ENCODE measurements around the gene INSM2. TPM values are rescaled to one million over a fixed set of nuclear protein-coding genes. Genes with fewer than 3 reads are reported as not detected.

The INSM2 gene
- total and polyA plus RNA-seq, 2 of the 13 experiments (the other 11 are each of a cell fraction or from before 2014, with no cell fraction given) = not detected

DNA sequence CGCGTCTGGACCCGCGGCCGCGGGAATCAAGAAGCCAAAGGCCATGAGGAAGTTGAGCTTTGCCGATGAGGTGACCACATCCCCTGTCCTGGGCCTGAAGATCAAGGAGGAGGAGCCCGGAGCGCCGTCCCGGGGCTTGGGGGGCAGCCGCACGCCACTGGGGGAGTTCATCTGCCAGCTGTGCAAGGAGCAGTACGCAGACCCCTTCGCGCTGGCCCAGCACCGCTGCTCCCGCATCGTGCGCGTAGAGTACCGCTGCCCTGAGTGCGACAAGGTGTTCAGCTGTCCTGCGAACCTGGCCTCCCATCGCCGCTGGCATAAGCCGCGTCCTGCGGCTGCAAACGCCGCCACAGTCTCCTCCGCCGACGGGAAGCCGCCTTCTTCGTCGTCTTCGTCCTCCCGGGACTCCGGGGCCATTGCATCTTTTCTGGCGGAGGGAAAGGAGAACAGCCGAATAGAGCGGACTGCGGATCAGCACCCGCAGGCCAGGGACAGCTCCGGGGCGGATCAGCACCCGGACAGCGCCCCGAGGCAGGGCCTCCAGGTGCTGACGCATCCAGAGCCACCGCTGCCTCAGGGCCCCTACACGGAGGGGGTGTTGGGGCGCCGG, 1.0 kb downstream of the INSM2 start (continued):
- no peak for TF ChIP-seq IKZF1 (IDR thresholded peaks at IDR 0.05)
- TF ChIP-seq HHEX (CRISPR knock-in tag; IDR thresholded peaks at IDR 0.05) = peak; percentile 98
- TF ChIP-seq AHDC1 (CRISPR knock-in tag; IDR thresholded peaks at IDR 0.05; ENCODE audit: borderline replicate concordance) = peak; percentile 99
- TF ChIP-seq NFE2L1 (CRISPR knock-in tag; IDR thresholded peaks at IDR 0.05; ENCODE audit: borderline replicate concordance) = peak; percentile 100
- peak; percentile 82 for TF ChIP-seq STAG1 (CRISPR knock-in tag; IDR thresholded peaks at IDR 0.05)
- TF ChIP-seq ELF1 (CRISPR knock-in tag; IDR thresholded peaks at IDR 0.05) = peak; percentile 93
- peak; percentile 99 for TF ChIP-seq DR1 (CRISPR knock-in tag; IDR thresholded peaks at IDR 0.05)
- TF ChIP-seq NR2F1 (CRISPR knock-in tag; IDR thresholded peaks at IDR 0.05) = peak; percentile 68 to 99
- TF ChIP-seq, protein P1, sequence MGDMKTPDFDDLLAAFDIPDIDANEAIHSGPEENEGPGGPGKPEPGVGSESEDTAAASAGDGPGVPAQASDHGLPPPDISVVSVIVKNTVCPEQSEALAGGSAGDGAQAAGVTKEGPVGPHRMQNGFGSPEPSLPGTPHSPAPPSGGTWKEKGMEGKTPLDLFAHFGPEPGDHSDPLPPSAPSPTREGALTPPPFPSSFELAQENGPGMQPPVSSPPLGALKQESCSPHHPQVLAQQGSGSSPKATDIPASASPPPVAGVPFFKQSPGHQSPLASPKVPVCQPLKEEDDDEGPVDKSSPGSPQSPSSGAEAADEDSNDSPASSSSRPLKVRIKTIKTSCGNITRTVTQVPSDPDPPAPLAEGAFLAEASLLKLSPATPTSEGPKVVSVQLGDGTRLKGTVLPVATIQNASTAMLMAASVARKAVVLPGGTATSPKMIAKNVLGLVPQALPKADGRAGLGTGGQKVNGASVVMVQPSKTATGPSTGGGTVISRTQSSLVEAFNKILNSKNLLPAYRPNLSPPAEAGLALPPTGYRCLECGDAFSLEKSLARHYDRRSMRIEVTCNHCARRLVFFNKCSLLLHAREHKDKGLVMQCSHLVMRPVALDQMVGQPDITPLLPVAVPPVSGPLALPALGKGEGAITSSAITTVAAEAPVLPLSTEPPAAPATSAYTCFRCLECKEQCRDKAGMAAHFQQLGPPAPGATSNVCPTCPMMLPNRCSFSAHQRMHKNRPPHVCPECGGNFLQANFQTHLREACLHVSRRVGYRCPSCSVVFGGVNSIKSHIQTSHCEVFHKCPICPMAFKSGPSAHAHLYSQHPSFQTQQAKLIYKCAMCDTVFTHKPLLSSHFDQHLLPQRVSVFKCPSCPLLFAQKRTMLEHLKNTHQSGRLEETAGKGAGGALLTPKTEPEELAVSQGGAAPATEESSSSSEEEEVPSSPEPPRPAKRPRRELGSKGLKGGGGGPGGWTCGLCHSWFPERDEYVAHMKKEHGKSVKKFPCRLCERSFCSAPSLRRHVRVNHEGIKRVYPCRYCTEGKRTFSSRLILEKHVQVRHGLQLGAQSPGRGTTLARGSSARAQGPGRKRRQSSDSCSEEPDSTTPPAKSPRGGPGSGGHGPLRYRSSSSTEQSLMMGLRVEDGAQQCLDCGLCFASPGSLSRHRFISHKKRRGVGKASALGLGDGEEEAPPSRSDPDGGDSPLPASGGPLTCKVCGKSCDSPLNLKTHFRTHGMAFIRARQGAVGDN (CRISPR knock-in tag; IDR thresholded peaks at IDR 0.05) = peak; percentile 98
- peak; percentile 99 for TF ChIP-seq ZFP91 (CRISPR knock-in tag; IDR thresholded peaks at IDR 0.05; ENCODE audit: borderline replicate concordance)
- peak; percentile 100 for TF ChIP-seq XBP1 (CRISPR knock-in tag; IDR thresholded peaks at IDR 0.05)
- TF ChIP-seq KDM2A (CRISPR knock-in tag; IDR thresholded peaks at IDR 0.05; ENCODE audit: borderline replicate concordance, low read depth) = peak; percentile 100
- no peak for TF ChIP-seq FOXP1 (IDR thresholded peaks at IDR 0.05)
- peak; percentile 98 for TF ChIP-seq FOXP1 (CRISPR knock-in tag; IDR thresholded peaks at IDR 0.05)
- no peak for TF ChIP-seq PHB2 (IDR thresholded peaks at IDR 0.05; ENCODE audit: partially characterized antibody)
- peak; percentile 100 for TF ChIP-seq ZNF552 (CRISPR knock-in tag; IDR thresholded peaks at IDR 0.05; ENCODE audit: borderline replicate concordance)
- TF ChIP-seq ZNF773 (CRISPR knock-in tag; IDR thresholded peaks at IDR 0.05; ENCODE audit: borderline replicate concordance) = peak; percentile 100
- peak; percentile 100 for TF ChIP-seq CBX5 (CRISPR knock-in tag; IDR thresholded peaks at IDR 0.05; ENCODE audit: borderline replicate concordance)
- TF ChIP-seq SAP130 (CRISPR knock-in tag; IDR thresholded peaks at IDR 0.05; ENCODE audit: low read depth) = peak; percentile 100

Data from HepG2 (cell line).